SJSA1 (cell line): ENCODE measurements around the gene SOX14. TPM values are rescaled to one million over a fixed set of nuclear protein-coding genes. Genes with fewer than 3 reads are reported as not detected.

Source experiments
- DNase-seq, 2 experiments: peaks; one replicate each; pipeline ENCODE4 v3.0.0-alpha.2; 2015 to 2020; ENCODE audit warnings: low spot score in 2 of 2, low read depth in 1 of 2
- H3K27ac ChIP-seq: fragments of 250-450 bp; sonication (Bioruptor Pico); 2 replicates; pipeline ENCODE4 v1.5.1; 2020; ENCODE audit warnings: mild to moderate bottlenecking, moderate library complexity
- H3K27me3 ChIP-seq: fragments of 250-450 bp; sonication (Bioruptor Pico); replicated peaks from 2 replicates; pipeline ENCODE4 v1.5.1; 2020; ENCODE audit warnings: mild to moderate bottlenecking, moderate library complexity
- H3K36me3 ChIP-seq: fragments of 250-450 bp; sonication (Bioruptor Pico); 2 replicates; pipeline ENCODE4 v1.5.1; 2020; ENCODE audit warnings: mild to moderate bottlenecking
- H3K4me1 ChIP-seq: fragments of 250-450 bp; sonication (Bioruptor Pico); replicated peaks from 2 replicates; pipeline ENCODE4 v1.6.1; 2021; ENCODE audit warnings: mild to moderate bottlenecking
- H3K4me3 ChIP-seq: fragments of 250-450 bp; sonication (Bioruptor Pico); 2 replicates; pipeline ENCODE4 v1.5.1; 2020; ENCODE audit warnings: mild to moderate bottlenecking
- H3K9me3 ChIP-seq: fragments of 250-450 bp; sonication (Bioruptor Pico); replicated peaks from 2 replicates; pipeline ENCODE4 v1.5.1; 2020; ENCODE audit warnings: mild to moderate bottlenecking
- total RNA-seq: library from RNA; depleted of rRNA; stranded (reverse); fragments of >200 nt; shearing (Covaris generic); gene quantifications from 2 replicates; pipeline ENCODE4 v1.2.3, GENCODE V29; 2014; rRNA removed

SOX14 gene
- total RNA-seq, 1 experiment from 2014 or later: not detected

- Histone ChIP-seq H3K4me1 (no peaks in the 10 kb centered on the region), H3K9me3 (no peaks in the 10 kb centered on the region), H3K4me3 (no peak overlapping the region), H3K27ac (no peak overlapping the region), H3K27me3 (peaks cover 79% of the 10 kb centered on the region), H3K36me3 (no peaks in the 10 kb centered on the region)
- DNase-seq: no peak
Measured at GRCh38 chr3:137772214-137772955, 8.3 kb downstream of the SOX14 start.

- DNase-seq: no peak
- no peaks in the 10 kb centered on the region for H3K9me3 ChIP-seq
- H3K27me3 ChIP-seq: peaks cover 34% of the 10 kb centered on the region
- no peaks in the 10 kb centered on the region for H3K4me1 ChIP-seq
- H3K4me3 ChIP-seq: no peak overlapping the region
- no peak overlapping the region for H3K27ac ChIP-seq
- H3K36me3 ChIP-seq: no peaks in the 10 kb centered on the region
Measured at GRCh38 chr3:137778941-137779340, 14.8 kb downstream of the SOX14 start.

- Histone ChIP-seq H3K9me3 (no peaks in the 10 kb centered on the region), H3K36me3 (no peaks in the 10 kb centered on the region), H3K4me1 (no peaks in the 10 kb centered on the region), H3K27ac (no peak overlapping the region), H3K27me3 (peaks cover 10% of the 10 kb centered on the region; the same call in 1 of the 2 replicates), H3K4me3 (no peak overlapping the region)
- no peak for DNase-seq
Measured at GRCh38 chr3:137787529-137787928, 23.4 kb downstream of the SOX14 start.

- no peak overlapping the region for H3K4me3 ChIP-seq
- H3K36me3 ChIP-seq: no peaks in the 10 kb centered on the region
- H3K9me3 ChIP-seq: no peaks in the 10 kb centered on the region
- no peak overlapping the region for H3K27ac ChIP-seq
- peaks cover 10% of the 10 kb centered on the region; the same call in 1 of the 2 replicates for H3K27me3 ChIP-seq
- DNase-seq: no peak
- H3K4me1 ChIP-seq: no peaks in the 10 kb centered on the region
Measured at GRCh38 chr3:137789236-137789635, 25.1 kb downstream of the SOX14 start.

GRCh38 chr3:137792626-137793271, 28.6 kb downstream of the SOX14 start:
- no peak for DNase-seq
- Histone ChIP-seq H3K9me3 (no peaks in the 10 kb centered on the region), H3K4me1 (no peaks in the 10 kb centered on the region), H3K4me3 (no peak overlapping the region), H3K27ac (no peak overlapping the region), H3K27me3 (0 out of 2 replicates have a peak, but pooled peaks cover 4% of the 10 kb centered on the region), H3K36me3 (no peaks in the 10 kb centered on the region)

GRCh38 chr3:137796993-137797392, 32.9 kb downstream of the SOX14 start:
- Histone ChIP-seq H3K36me3 (no peaks in the 10 kb centered on the region), H3K27ac (no peak overlapping the region), H3K27me3 (0 out of 2 replicates have a peak, but pooled peaks cover 8% of the 10 kb centered on the region), H3K4me1 (no peaks in the 10 kb centered on the region), H3K9me3 (no peaks in the 10 kb centered on the region), H3K4me3 (no peak overlapping the region)
- no peak for DNase-seq

- H3K9me3 ChIP-seq: no peaks in the 10 kb centered on the region
- no peak for DNase-seq
Measured at GRCh38 chr3:137803215-137803614, 39.1 kb downstream of the SOX14 start.

GRCh38 chr3:137807998-137808397, 43.9 kb downstream of the SOX14 start:
- DNase-seq: no peak
- H3K36me3 ChIP-seq: no peaks in the 10 kb centered on the region
- no peaks in the 10 kb centered on the region for H3K4me1 ChIP-seq
- H3K4me3 ChIP-seq: no peak overlapping the region
- no peaks in the 10 kb centered on the region for H3K27me3 ChIP-seq
- H3K27ac ChIP-seq: no peak overlapping the region
- no peaks in the 10 kb centered on the region for H3K9me3 ChIP-seq

More at GRCh38 chr3:137803215-137803614, 39.1 kb downstream of the SOX14 start:
- Histone ChIP-seq H3K4me1 (no peaks in the 10 kb centered on the region), H3K27ac (no peak overlapping the region), H3K27me3 (0 out of 2 replicates have a peak, but pooled peaks cover 8% of the 10 kb centered on the region), H3K4me3 (no peak overlapping the region), H3K36me3 (no peaks in the 10 kb centered on the region)

GRCh38 chr3:137809509-137809908, 45.4 kb downstream of the SOX14 start:
- H3K4me1 ChIP-seq: no peaks in the 10 kb centered on the region
- no peaks in the 10 kb centered on the region for H3K27me3 ChIP-seq
- H3K36me3 ChIP-seq: no peaks in the 10 kb centered on the region
- no peak overlapping the region for H3K27ac ChIP-seq
- no peak overlapping the region for H3K4me3 ChIP-seq
- no peak for DNase-seq
- no peaks in the 10 kb centered on the region for H3K9me3 ChIP-seq

- H3K27ac ChIP-seq: no peak overlapping the region
- no peaks in the 10 kb centered on the region for H3K27me3 ChIP-seq
- no peak overlapping the region for H3K4me3 ChIP-seq
- no peaks in the 10 kb centered on the region for H3K9me3 ChIP-seq
- no peaks in the 10 kb centered on the region for H3K36me3 ChIP-seq
- no peak for DNase-seq
- no peaks in the 10 kb centered on the region for H3K4me1 ChIP-seq
Measured at GRCh38 chr3:137812023-137812422, 47.9 kb downstream of the SOX14 start.

GRCh38 chr3:137815251-137815650, 51.1 kb downstream of the SOX14 start:
- H3K27me3 ChIP-seq: no peaks in the 10 kb centered on the region
- H3K9me3 ChIP-seq: no peaks in the 10 kb centered on the region
- no peaks in the 10 kb centered on the region for H3K36me3 ChIP-seq
- no peak overlapping the region for H3K27ac ChIP-seq
- no peak overlapping the region for H3K4me3 ChIP-seq
- DNase-seq: no peak
- no peaks in the 10 kb centered on the region for H3K4me1 ChIP-seq

Other genes with a start within 250 kb of the SOX14 start
- gene CLDN18, start 245.8 kb downstream of the SOX14 start, total RNA-seq: not detected in 2 replicates